ENCODE data around the gene XPO6. TPM values are rescaled to one million over a fixed set of nuclear protein-coding genes. Genes with fewer than 3 reads are reported as not detected.

The XPO6 gene
- total RNA-seq, 1 experiment from 2014 or later, result 124 TPM

DNA sequence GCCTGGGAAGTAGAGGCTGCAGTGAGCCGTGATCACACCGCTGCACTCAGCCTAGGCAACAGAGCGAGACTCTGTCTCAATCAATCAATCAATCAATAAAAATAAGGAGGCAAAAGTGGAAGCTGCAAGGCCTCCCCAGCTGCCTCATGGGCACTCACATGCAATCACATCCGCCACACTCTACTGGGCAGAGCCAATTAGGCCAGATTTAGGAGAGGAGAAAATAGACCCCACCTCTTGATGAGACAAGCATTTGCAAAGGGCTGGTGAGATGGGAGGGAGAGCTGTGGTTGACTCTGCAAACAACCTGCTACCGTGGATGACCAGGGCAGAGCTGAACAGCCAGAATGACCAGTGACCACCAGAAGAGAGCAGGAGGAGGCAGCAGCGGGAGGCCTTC, 133.5 kb downstream of the XPO6 start:
- Histone ChIP-seq H3K23ac (ENCODE audit: insufficient read length, low read depth, low read length) (no peak overlapping the region), H2BK12ac (ENCODE audit: insufficient read length, low read depth, low read length) (no peak overlapping the region), H4K8ac (replicated peaks; ENCODE audit: insufficient read length, low read depth, low read length) (no peak overlapping the region), H3T11ph (ENCODE audit: low read length) (no peak overlapping the region), H3K9ac (ENCODE audit: extremely low read depth, insufficient read length, low read length) (no peak overlapping the region), H3K14ac (ENCODE audit: insufficient read depth, low read length) (no peak overlapping the region), H3K18ac (ENCODE audit: insufficient read length, low read depth, low read length) (no peak overlapping the region), H2AFZ (ENCODE audit: low read length) (no peak overlapping the region), H2BK5ac (ENCODE audit: insufficient read length, low read length) (no peak overlapping the region), H3K27ac (ENCODE audit: insufficient read length, low read depth, low read length) (no peak overlapping the region), H3K4me1 (ENCODE audit: insufficient read depth, low read length) (no peaks in the 10 kb centered on the region), H3K27me3 (ENCODE audit: insufficient read depth, low read length) (no peaks in the 10 kb centered on the region), H3K56ac (ENCODE audit: insufficient read length, low read depth, low read length) (no peak overlapping the region), H2BK15ac (ENCODE audit: low read depth, low read length) (no peak overlapping the region), H2BK20ac (ENCODE audit: low read depth, low read length, poor library complexity, severe bottlenecking) (no peak overlapping the region), H3K4me2 (ENCODE audit: insufficient read depth, insufficient read length, low read length) (no peak overlapping the region), H2AK5ac (ENCODE audit: insufficient read length, low read length) (no peak overlapping the region), H3K9me3 (ENCODE audit: control insufficient read depth, low read depth, low read length) (no peaks in the 10 kb centered on the region), H4K91ac (ENCODE audit: insufficient read length, low read depth, low read length) (no peak overlapping the region), H3K79me1 (ENCODE audit: insufficient read depth, low read depth, low read length, poor library complexity, severe bottlenecking) (no peaks in the 10 kb centered on the region), H4K20me1 (ENCODE audit: control insufficient read depth, insufficient read depth, insufficient read length) (no peaks in the 10 kb centered on the region), H2BK120ac (ENCODE audit: low read depth, low read length, poor library complexity, severe bottlenecking) (no peak overlapping the region), H3K23me2 (ENCODE audit: insufficient read length, low read depth, low read length, poor library complexity, severe bottlenecking) (no peaks in the 10 kb centered on the region), H4K5ac (ENCODE audit: insufficient read length, low read depth, low read length) (no peak overlapping the region), H3K79me2 (ENCODE audit: insufficient read depth, low read length) (no peaks in the 10 kb centered on the region), H3K4ac (ENCODE audit: low read depth, low read length) (no peak overlapping the region)
- Mint-ChIP-seq H3K4me1 (no peaks in the 10 kb centered on the region), H3K36me3 (ENCODE audit: insufficient read depth in 1 of 3, low read depth in 3 of 3) (no peaks in the 10 kb centered on the region), H3K9me3 (no peaks in the 10 kb centered on the region), H3K27ac (no peak overlapping the region), H3K4me3 (no peak overlapping the region), H3K27me3 (ENCODE audit: low read depth) (peaks cover 2% of the 10 kb centered on the region)
- WGBS (ENCODE audit: extremely low coverage, insufficient read length, low lambda C conversion rate), result no CpG with 5 or more reads among the region's 6 CpGs
- no peak for DNase-seq
- TF ChIP-seq, protein P1, sequence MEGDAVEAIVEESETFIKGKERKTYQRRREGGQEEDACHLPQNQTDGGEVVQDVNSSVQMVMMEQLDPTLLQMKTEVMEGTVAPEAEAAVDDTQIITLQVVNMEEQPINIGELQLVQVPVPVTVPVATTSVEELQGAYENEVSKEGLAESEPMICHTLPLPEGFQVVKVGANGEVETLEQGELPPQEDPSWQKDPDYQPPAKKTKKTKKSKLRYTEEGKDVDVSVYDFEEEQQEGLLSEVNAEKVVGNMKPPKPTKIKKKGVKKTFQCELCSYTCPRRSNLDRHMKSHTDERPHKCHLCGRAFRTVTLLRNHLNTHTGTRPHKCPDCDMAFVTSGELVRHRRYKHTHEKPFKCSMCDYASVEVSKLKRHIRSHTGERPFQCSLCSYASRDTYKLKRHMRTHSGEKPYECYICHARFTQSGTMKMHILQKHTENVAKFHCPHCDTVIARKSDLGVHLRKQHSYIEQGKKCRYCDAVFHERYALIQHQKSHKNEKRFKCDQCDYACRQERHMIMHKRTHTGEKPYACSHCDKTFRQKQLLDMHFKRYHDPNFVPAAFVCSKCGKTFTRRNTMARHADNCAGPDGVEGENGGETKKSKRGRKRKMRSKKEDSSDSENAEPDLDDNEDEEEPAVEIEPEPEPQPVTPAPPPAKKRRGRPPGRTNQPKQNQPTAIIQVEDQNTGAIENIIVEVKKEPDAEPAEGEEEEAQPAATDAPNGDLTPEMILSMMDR (conservative IDR thresholded peaks at IDR 0.05), result no peak

Data from H9 (cell line).